Measurements from ENCODE around the gene NATD1.

NATD1 gene

GRCh38 chr17:21253646-21254441 is 634 bp upstream of the NATD1 start:
- H3K9ac ChIP-seq (ENCODE audit: low read depth, low read length): peak overlapping the region; percentile 51
- peaks cover 2% of the 10 kb centered on the region; the same call in 1 of the 2 replicates for H4K20me1 ChIP-seq (ENCODE audit: insufficient read depth, low read length)
- H3K4me1 ChIP-seq (ENCODE audit: insufficient read depth, low read length): peaks cover 13% of the 10 kb centered on the region
- H3K27me3 ChIP-seq (ENCODE audit: insufficient read depth, low read length, poor library complexity): peaks cover 30% of the 10 kb centered on the region
- H3K79me2 ChIP-seq (ENCODE audit: insufficient read depth, low read length): no peaks in the 10 kb centered on the region
- H3K36me3 ChIP-seq (ENCODE audit: insufficient read depth, low read length): no peaks in the 10 kb centered on the region
- H3K27ac ChIP-seq (ENCODE audit: low read length): no peak overlapping the region
- peak overlapping the region; percentile 79 for H2AFZ ChIP-seq (ENCODE audit: low read depth, low read length)
- peak overlapping the region; percentile 92 for H3K4me2 ChIP-seq (ENCODE audit: insufficient read depth, low read length)
- TF ChIP-seq CTCF (IDR thresholded peaks at IDR 0.05; ENCODE audit: borderline replicate concordance, extremely low read depth, low read length, poor library complexity, severe bottlenecking): no peak
- TF ChIP-seq EZH2 (IDR thresholded peaks at IDR 0.05; ENCODE audit: borderline replicate concordance, low read depth, low read length, severe bottlenecking): peak; percentile 85
- no peaks in the 10 kb centered on the region for H3K9me3 ChIP-seq (ENCODE audit: insufficient read depth, low read length, severe bottlenecking)
- peak; percentile 18; the same call in 1 of the 3 replicates for ATAC-seq (ENCODE audit: insufficient read depth, low read depth)
- peak overlapping the region; percentile 38 to 61; a peak in 3 of 4 replicates for H3K4me3 ChIP-seq (ENCODE audit: low read depth in 1 of 2, low read length in 2 of 2)
- no peak for DNase-seq

- no peak for DNase-seq
- peak overlapping the region in 1 of 2 experiments; percentile 61; a peak in 2 of 4 replicates for H3K4me3 ChIP-seq (ENCODE audit: low read depth in 1 of 2, low read length in 2 of 2)
- H3K4me1 ChIP-seq (ENCODE audit: insufficient read depth, low read length): peaks cover 13% of the 10 kb centered on the region
- no peak overlapping the region for H3K27ac ChIP-seq (ENCODE audit: low read length)
- TF ChIP-seq EZH2 (IDR thresholded peaks at IDR 0.05; ENCODE audit: borderline replicate concordance, low read depth, low read length, severe bottlenecking) (no peak), CTCF (IDR thresholded peaks at IDR 0.05; ENCODE audit: borderline replicate concordance, extremely low read depth, low read length, poor library complexity, severe bottlenecking) (no peak)
- ATAC-seq (ENCODE audit: insufficient read depth, low read depth): no peak
- no peaks in the 10 kb centered on the region for H3K79me2 ChIP-seq (ENCODE audit: insufficient read depth, low read length)
- H4K20me1 ChIP-seq (ENCODE audit: insufficient read depth, low read length): peaks cover 2% of the 10 kb centered on the region; the same call in 1 of the 2 replicates
- H3K27me3 ChIP-seq (ENCODE audit: insufficient read depth, low read length, poor library complexity): peaks cover 30% of the 10 kb centered on the region
- no peak overlapping the region; the same call in 1 of the 2 replicates for H2AFZ ChIP-seq (ENCODE audit: low read depth, low read length)
- H3K36me3 ChIP-seq (ENCODE audit: insufficient read depth, low read length): no peaks in the 10 kb centered on the region
- H3K9ac ChIP-seq (ENCODE audit: low read depth, low read length): peak overlapping the region; percentile 45; the same call in 1 of the 2 replicates
- peak overlapping the region; percentile 92 for H3K4me2 ChIP-seq (ENCODE audit: insufficient read depth, low read length)
- no peaks in the 10 kb centered on the region for H3K9me3 ChIP-seq (ENCODE audit: insufficient read depth, low read length, severe bottlenecking)
Observed at GRCh38 chr17:21252289-21252795, 868 bp downstream of the NATD1 start.

- H3K27me3 ChIP-seq (ENCODE audit: insufficient read depth, low read length, poor library complexity): peaks cover 30% of the 10 kb centered on the region
- no peaks in the 10 kb centered on the region for H3K36me3 ChIP-seq (ENCODE audit: insufficient read depth, low read length)
- H3K4me3 ChIP-seq (ENCODE audit: low read depth in 1 of 2, low read length in 2 of 2): no peak overlapping the region
- ATAC-seq (ENCODE audit: insufficient read depth, low read depth) (no peak), DNase-seq (no peak)
- H4K20me1 ChIP-seq (ENCODE audit: insufficient read depth, low read length): peaks cover 6% of the 10 kb centered on the region; the same call in 1 of the 2 replicates
- H2AFZ ChIP-seq (ENCODE audit: low read depth, low read length): no peak overlapping the region
- no peaks in the 10 kb centered on the region for H3K79me2 ChIP-seq (ENCODE audit: insufficient read depth, low read length)
- H3K27ac ChIP-seq (ENCODE audit: low read length): no peak overlapping the region
- no peak overlapping the region for H3K9ac ChIP-seq (ENCODE audit: low read depth, low read length)
- H3K4me2 ChIP-seq (ENCODE audit: insufficient read depth, low read length): no peak overlapping the region
- H3K9me3 ChIP-seq (ENCODE audit: insufficient read depth, low read length, severe bottlenecking): no peaks in the 10 kb centered on the region
- peaks cover 13% of the 10 kb centered on the region for H3K4me1 ChIP-seq (ENCODE audit: insufficient read depth, low read length)
- TF ChIP-seq EZH2 (IDR thresholded peaks at IDR 0.05; ENCODE audit: borderline replicate concordance, low read depth, low read length, severe bottlenecking) (no peak), CTCF (IDR thresholded peaks at IDR 0.05; ENCODE audit: borderline replicate concordance, extremely low read depth, low read length, poor library complexity, severe bottlenecking) (no peak)
Observed at GRCh38 chr17:21251337-21252010, 1.7 kb downstream of the NATD1 start.
